Spleen (tissue), 11 donors: ENCODE results near the gene CEP131. TPM values are rescaled to one million over a fixed set of nuclear protein-coding genes. Genes with fewer than 3 reads are reported as not detected.

ENCODE experiments used
- DNase-seq: peaks from one replicate; pipeline ENCODE4 v3.0.0-alpha.2; 2020
- H3K27ac ChIP-seq, 8 donors: fragments of 200-600 bp; sonication (generic) in 7 of 8; 1 replicate in 4 of 8; 2 replicates in 4 of 8; pipeline versions ENCODE4 v1.5.0 to v1.8.0; 2016 to 2021; ENCODE audit warnings: inconsistent platforms in 4 of 8, mild to moderate bottlenecking in 4 of 8, moderate library complexity in 1 of 8
- H3K27me3 ChIP-seq, 7 donors: fragments of 200-600 bp; sonication (generic) in 6 of 7; replicated peaks in 1 of 7; 1 replicate in 4 of 7; 2 replicates in 3 of 7; pipeline versions ENCODE4 v1.5.0 to v1.8.0; 2016 to 2021; ENCODE audit warnings: inconsistent platforms in 3 of 7, mild to moderate bottlenecking in 1 of 7
- H3K36me3 ChIP-seq, 6 donors: fragments of 200-600 bp; sonication (generic) in 5 of 6; 1 replicate in 4 of 6; 2 replicates in 2 of 6; pipeline versions ENCODE4 v1.5.0 to v1.8.0; 2016 to 2021; ENCODE audit warnings: inconsistent platforms in 2 of 6
- H3K4me1 ChIP-seq, 6 donors: fragments of 200-600 bp; sonication (generic) in 5 of 6; 1 replicate in 3 of 6; 2 replicates in 3 of 6; pipeline versions ENCODE4 v1.5.0 to v1.8.0; 2016 to 2021; ENCODE audit warnings: inconsistent platforms in 3 of 6
- H3K4me3 ChIP-seq, 8 donors: fragments of 200-600 bp; sonication (generic) in 7 of 8; 1 replicate in 4 of 8; 2 replicates in 4 of 8; pipeline versions ENCODE4 v1.5.0 to v1.8.0; 2016 to 2021; ENCODE audit warnings: inconsistent platforms in 4 of 8, mild to moderate bottlenecking in 4 of 8, moderate library complexity in 2 of 8
- H3K9me3 ChIP-seq, 8 donors: fragments of 200-600 bp; sonication (generic) in 7 of 8; 1 replicate in 4 of 8; 2 replicates in 4 of 8; pipeline versions ENCODE4 v1.5.0 to v1.8.0; 2016 to 2021; ENCODE audit warnings: inconsistent platforms in 4 of 8
- CTCF ChIP-seq, 11 experiments: fragments of 200-600 bp in 7 of 11; fragments of 450-650 bp in 4 of 11; sonication (generic) in 4 of 11; IDR thresholded peaks in 8 of 11; conservative IDR thresholded peaks in 3 of 11; 1 replicate in 7 of 11; 2 replicates in 4 of 11; pipeline versions ENCODE4 v1.4.0 to v1.8.0; 2016 to 2021; ENCODE audit warnings: antibody characterized with exemption in 11 of 11, inconsistent platforms in 4 of 11, mild to moderate bottlenecking in 1 of 11
- POLR2A ChIP-seq, 3 donors: fragments of 450-650 bp; IDR thresholded peaks; one replicate each; pipeline ENCODE4 v1.5.1; 2017; ENCODE audit warnings: antibody characterized with exemption in 3 of 3, mild to moderate bottlenecking in 1 of 3
- POLR2AphosphoS5 ChIP-seq, 3 donors: sonication (generic); formaldehyde crosslinking; IDR thresholded peaks; one replicate each; pipeline ENCODE4 v1.5.1; 2017; ENCODE audit warnings: antibody characterized with exemption in 3 of 3
- WGBS, 5 donors: extraction: QIAGEN DNeasy Blood & Tissue Kit in 3 of 5; methylation state at CpG; one replicate each; pipeline versions ENCODE4 v1.1.5 to v1.1.7; 2013 to 2018; 5-methylcytosine and 5-hydroxymethylcytosine counted together
- intact Hi-C: fragments of 100-400 bp; cut with DNase I; formaldehyde crosslinking; loops from one replicate; pipeline ENCODE4 v1.15.0; 2023; ENCODE audit warnings: low total_unique reads
- polyA plus RNA-seq, 3 donors: library from polyadenylated mRNA; stranded (reverse); fragments of 200-250 nt; gene quantifications; one replicate each; pipeline ENCODE4 v1.2.1, GENCODE V29; 2013
- total RNA-seq, 7 donors: library from RNA; depleted of rRNA in 3 of 7; stranded (reverse); fragments of >200 nt in 3 of 7; fragmentation: NEBNext Ultra II Directional in 4 of 7; extraction: Animal tissue kit (Norgen Biotek cat#: 25700) in 4 of 7; gene quantifications; one replicate each; pipeline versions ENCODE4 v1.1.0 to v1.2.1, GENCODE V29; 2016 to 2021
- donor health status: healthy with polysubstance abuse.
- donor health status: DM: no; HTN: no; CAD: no; lungs with moderate emphysema.
- donor health status: DM: no; HTN: no; CAD: no.
- donor health status: Bipolar disorder and iron deficiency.
- donor health status: healthy.
- donor health status: DM: no; HTN: no; CAD: no.
- donor health status: DM: yes; HTN: yes; CAD: no.

The CEP131 gene
- total and polyA plus RNA-seq, 10 donors: 8.5 to 26.7 (median 13.3) TPM

- Histone ChIP-seq H3K9me3 (no peaks in the 10 kb centered on the region), H3K4me3 (peak overlapping the region in 1 of 8 donors; percentile 62), H3K27ac (no peak overlapping the region), H3K27me3 (peaks cover 0 to 79% (median 28%) of the 10 kb centered on the region in 7 donors), H3K36me3 (no peaks in the 10 kb centered on the region), H3K4me1 (peaks cover 11 to 46% (median 32%) of the 10 kb centered on the region in 6 donors)
- no peak for DNase-seq
- WGBS, 5 donors: 48 to 78% (median 69%) methylated on average over 7 to 19 of the region's 19 CpGs
- intact Hi-C loops: no loop called here
- TF ChIP-seq CTCF (IDR thresholded peaks at IDR 0.05 in 8 of 11, conservative IDR thresholded peaks at IDR 0.05 in 3 of 11) (no peak), POLR2A (IDR thresholded peaks at IDR 0.05) (no peak), POLR2AphosphoS5 (IDR thresholded peaks at IDR 0.05) (no peak)
Observed at GRCh38 chr17:81164371-81165245, 58.2 kb downstream of the CEP131 start.

GRCh38 chr17:81163703-81164370, 58.9 kb downstream of the CEP131 start:
- Histone ChIP-seq H3K9me3 (no peaks in the 10 kb centered on the region), H3K27ac (no peak overlapping the region), H3K4me1 (peaks cover 11 to 54% (median 38%) of the 10 kb centered on the region in 6 donors), H3K36me3 (no peaks in the 10 kb centered on the region), H3K27me3 (peaks cover 0 to 84% (median 28%) of the 10 kb centered on the region in 7 donors), H3K4me3 (no peak overlapping the region)
- peak; percentile 64 for DNase-seq
- intact Hi-C loops: no loop called here
- TF ChIP-seq POLR2A (IDR thresholded peaks at IDR 0.05): no peak
- TF ChIP-seq POLR2AphosphoS5 (IDR thresholded peaks at IDR 0.05): no peak
- TF ChIP-seq CTCF (IDR thresholded peaks at IDR 0.05 in 8 of 11, conservative IDR thresholded peaks at IDR 0.05 in 3 of 11): no peak
- WGBS, 5 donors: 82 to 94% (median 88%) methylated on average over 5 to 15 of the region's 15 CpGs

GRCh38 chr17:81163051-81163695, 59.6 kb downstream of the CEP131 start:
- intact Hi-C loops: no loop called here
- Histone ChIP-seq H3K4me3 (no peak overlapping the region), H3K27me3 (peaks cover 0 to 84% (median 28%) of the 10 kb centered on the region in 7 donors), H3K9me3 (no peaks in the 10 kb centered on the region), H3K4me1 (peaks cover 11 to 61% (median 41%) of the 10 kb centered on the region in 6 donors), H3K27ac (no peak overlapping the region), H3K36me3 (no peaks in the 10 kb centered on the region)
- peak; percentile 72 for DNase-seq
- WGBS, 5 donors: 86 to 94% (median 89%) methylated on average over 12 to 19 of the region's 19 CpGs
- no peak for TF ChIP-seq CTCF (IDR thresholded peaks at IDR 0.05 in 8 of 11, conservative IDR thresholded peaks at IDR 0.05 in 3 of 11)
- no peak for TF ChIP-seq POLR2AphosphoS5 (IDR thresholded peaks at IDR 0.05)
- no peak for TF ChIP-seq POLR2A (IDR thresholded peaks at IDR 0.05)
